Naive thymus-derived CD4-positive, alpha-beta T cell (primary cell): Measurements from ENCODE around the gene TXNRD2. TPM values are rescaled to one million over a fixed set of nuclear protein-coding genes. Genes with fewer than 3 reads are reported as not detected.

ENCODE experiments used
- ATAC-seq: fragments of 150-1000 bp; cut with Tn5 transposase; 2 replicates; pipeline ENCODE4 v1.10.0; 2021; ENCODE audit warnings: mild to moderate bottlenecking, moderate library complexity
- CTCF ChIA-PET: fragments of 350-600 bp; sonication (Branson Sonifier 250); formaldehyde crosslinking; loops from one replicate; lab custom pipeline; 2021; ENCODE audit warnings: antibody characterized with exemption; lab: Charles Lee
- POLR2A ChIA-PET: fragments of 350-600 bp; sonication (Branson Sonifier 250); formaldehyde crosslinking; loops from one replicate; lab custom pipeline; 2021; ENCODE audit warnings: antibody characterized with exemption, inconsistent platforms; lab: Charles Lee
- DNase-seq, 9 donors: peaks; one replicate each; pipeline versions ENCODE4 v3.0.0 to v3.0.0-alpha.2; 2020 to 2022; ENCODE audit warnings: mixed read lengths in 1 of 9
- H3K27ac ChIP-seq: one replicate; pipeline ENCODE4 v1.7.0; 2013; ENCODE audit warnings: mild to moderate bottlenecking, low read depth, low read length, moderate library complexity
- H3K27me3 ChIP-seq, 2 donors: one replicate each; pipeline ENCODE4 v1.7.0; 2013; ENCODE audit warnings: low read length in 2 of 2, mild to moderate bottlenecking in 2 of 2, moderate library complexity in 2 of 2; ENCODE audit not compliant: control insufficient read depth in 2 of 2, insufficient read depth in 2 of 2
- H3K36me3 ChIP-seq, 3 experiments: 1 replicate in 2 of 3; 2 replicates in 1 of 3; pipeline ENCODE4 v1.7.0; 2013; ENCODE audit warnings: low read length in 3 of 3, mild to moderate bottlenecking in 3 of 3, moderate library complexity in 1 of 3; ENCODE audit not compliant: insufficient read depth in 3 of 3, control insufficient read depth in 2 of 3
- H3K4me1 ChIP-seq, 2 donors: one replicate each; pipeline ENCODE4 v1.7.0; 2013; ENCODE audit warnings: low read length in 2 of 2, mild to moderate bottlenecking in 2 of 2, moderate library complexity in 1 of 2; ENCODE audit not compliant: control insufficient read depth in 2 of 2, insufficient read depth in 2 of 2
- H3K4me3 ChIP-seq: 2 replicates; pipeline ENCODE4 v1.7.0; 2013; ENCODE audit warnings: mild to moderate bottlenecking, low read length
- H3K9me3 ChIP-seq, 3 experiments: 1 replicate in 2 of 3; 2 replicates in 1 of 3; pipeline ENCODE4 v1.7.0; 2013; ENCODE audit warnings: low read length in 3 of 3; ENCODE audit not compliant: control insufficient read depth in 2 of 3
- H3K27ac Mint-ChIP-seq, 9 donors: one replicate each; pipeline ENCODE4 v1.8.0; 2020 to 2022; ENCODE audit warnings: mixed read lengths in 9 of 9, mild to moderate bottlenecking in 8 of 9, moderate library complexity in 5 of 9, inconsistent platforms in 2 of 9
- H3K27me3 Mint-ChIP-seq, 5 donors: one replicate each; pipeline ENCODE4 v1.8.0; 2021 to 2022; ENCODE audit warnings: mixed read lengths in 5 of 5, mild to moderate bottlenecking in 1 of 5
- H3K36me3 Mint-ChIP-seq, 5 donors: one replicate each; pipeline ENCODE4 v1.8.0; 2020 to 2022; ENCODE audit warnings: mixed read lengths in 5 of 5, mild to moderate bottlenecking in 3 of 5, inconsistent platforms in 1 of 5
- H3K4me1 Mint-ChIP-seq, 7 donors: one replicate each; pipeline ENCODE4 v1.8.0; 2020 to 2022; ENCODE audit warnings: mixed read lengths in 7 of 7, mild to moderate bottlenecking in 3 of 7, inconsistent platforms in 1 of 7
- H3K4me3 Mint-ChIP-seq, 10 donors: one replicate each; pipeline ENCODE4 v1.8.0; 2020 to 2022; ENCODE audit warnings: mild to moderate bottlenecking in 10 of 10, mixed read lengths in 10 of 10, moderate library complexity in 6 of 10, inconsistent platforms in 2 of 10
- H3K9me3 Mint-ChIP-seq, 11 donors: one replicate each; pipeline ENCODE4 v1.8.0; 2020 to 2022; ENCODE audit warnings: mixed read lengths in 11 of 11, mild to moderate bottlenecking in 4 of 11, inconsistent platforms in 1 of 11, moderate library complexity in 1 of 11
- intact Hi-C, 2 donors: fragments of 100-400 bp; cut with micrococcal nuclease; formaldehyde crosslinking; loops; one replicate each; pipeline ENCODE4 v1.15.1; 2023
- polyA plus RNA-seq, 2 donors: library from polyadenylated mRNA; unstranded; fragments of 300-500 nt; fragmentation: Illumina TruSeq; gene quantifications; one replicate each; pipeline ENCODE4 v1.2.3, GENCODE V29; 2021
- total RNA-seq, 6 experiments: library from RNA in 5 of 6; stranded (reverse) in 5 of 6; gene quantifications; 1 replicate in 5 of 6; 2 replicates in 1 of 6; pipeline ENCODE4 v1.2.3 and lab custom pipeline; 2021 to 2026

Gene TXNRD2
- total and polyA plus RNA-seq, 7 experiments from 2014 or later: 14.0 to 39.0 (median 26.1) TPM

GRCh38 chr22:19880786-19881569 lies 60.6 kb downstream of the TXNRD2 start:
- ATAC-seq (no peak), DNase-seq (no peak)
- peaks cover 0 to 26% of the 10 kb centered on the region in 2 donors for H3K4me1 ChIP-seq
- no peak overlapping the region for H3K4me3 Mint-ChIP-seq
- no peaks in the 10 kb centered on the region for H3K9me3 ChIP-seq
- no peak overlapping the region for H3K4me3 ChIP-seq
- ChIA-PET POLR2A (interaction anchor here (1.1 to 1.7 kb wide), 2 partner anchors 10 to 25 kb away, joined by 4 to 6 read pairs; no protein-coding TSS in a partner anchor), CTCF (no interaction called here)
- no peaks in the 10 kb centered on the region for H3K36me3 ChIP-seq
- peaks cover 5 to 27% (median 13%) of the 10 kb centered on the region in 7 donors for H3K4me1 Mint-ChIP-seq
- H3K27me3 ChIP-seq: no peaks in the 10 kb centered on the region
- H3K36me3 Mint-ChIP-seq: no peaks in the 10 kb centered on the region
- H3K9me3 Mint-ChIP-seq: no peaks in the 10 kb centered on the region
- intact Hi-C loops: no loop called here
- no peaks in the 10 kb centered on the region for H3K27me3 Mint-ChIP-seq
- no peak overlapping the region for H3K27ac ChIP-seq
- H3K27ac Mint-ChIP-seq: peak overlapping the region in 1 of 9 donors; percentile 62

- intact Hi-C loops: no loop called here
- Histone ChIP-seq H3K9me3 (no peaks in the 10 kb centered on the region), H3K4me1 (peaks cover 0 to 18% of the 10 kb centered on the region in 2 donors), H3K27me3 (no peaks in the 10 kb centered on the region), H3K4me3 (no peak overlapping the region), H3K36me3 (no peaks in the 10 kb centered on the region), H3K27ac (no peak overlapping the region)
- Mint-ChIP-seq H3K4me3 (peak overlapping the region in 1 of 10 donors; percentile 18), H3K9me3 (no peaks in the 10 kb centered on the region), H3K4me1 (peaks cover 0 to 20% (median 5%) of the 10 kb centered on the region in 7 donors), H3K27me3 (no peaks in the 10 kb centered on the region), H3K27ac (peak overlapping the region in 2 of 9 donors; percentile 62 to 72), H3K36me3 (no peaks in the 10 kb centered on the region)
- ATAC-seq: no peak
- ChIA-PET POLR2A (interaction anchor here (1.1 to 1.7 kb wide), 2 partner anchors 10 to 24 kb away, joined by 4 to 6 read pairs; no protein-coding TSS in a partner anchor), CTCF (interaction anchor here (0.8 kb wide), 1 partner anchor 12 kb away, joined by 3 read pairs; no protein-coding TSS in a partner anchor)
- no peak for DNase-seq
Measured at GRCh38 chr22:19879992-19880785, 61.4 kb downstream of the TXNRD2 start.

- intact Hi-C loops: no loop called here
- no peak overlapping the region for H3K27ac ChIP-seq
- H3K4me1 ChIP-seq: peaks cover 0 to 18% of the 10 kb centered on the region in 2 donors
- H3K36me3 ChIP-seq: no peaks in the 10 kb centered on the region
- Mint-ChIP-seq H3K4me1 (peaks cover 0 to 17% (median 7%) of the 10 kb centered on the region in 7 donors), H3K36me3 (no peaks in the 10 kb centered on the region), H3K27me3 (no peaks in the 10 kb centered on the region), H3K27ac (no peak overlapping the region), H3K4me3 (no peak overlapping the region), H3K9me3 (no peaks in the 10 kb centered on the region)
- ChIA-PET POLR2A (no interaction called here), CTCF (interaction anchor here (0.8 kb wide), 1 partner anchor 13 kb away, joined by 3 read pairs; no protein-coding TSS in a partner anchor)
- H3K9me3 ChIP-seq: no peaks in the 10 kb centered on the region
- H3K4me3 ChIP-seq: no peak overlapping the region
- ATAC-seq (no peak), DNase-seq (no peak)
- H3K27me3 ChIP-seq: no peaks in the 10 kb centered on the region
Measured at GRCh38 chr22:19879643-19879991, 62.0 kb downstream of the TXNRD2 start.

- peaks cover 0 to 18% (median 11%) of the 10 kb centered on the region in 7 donors for H3K4me1 Mint-ChIP-seq
- no peaks in the 10 kb centered on the region for H3K9me3 Mint-ChIP-seq
- H3K27me3 ChIP-seq: no peaks in the 10 kb centered on the region
- CTCF ChIA-PET: interaction anchor here (0.8 kb wide), 1 partner anchor 13 kb away, joined by 3 read pairs; no protein-coding TSS in a partner anchor
- H3K4me3 ChIP-seq: no peak overlapping the region
- peaks cover 0 to 18% of the 10 kb centered on the region in 2 donors for H3K4me1 ChIP-seq
- no peaks in the 10 kb centered on the region for H3K9me3 ChIP-seq
- no peaks in the 10 kb centered on the region for H3K27me3 Mint-ChIP-seq
- DNase-seq (no peak), ATAC-seq (no peak)
- H3K27ac Mint-ChIP-seq: no peak overlapping the region
- no peak overlapping the region for H3K4me3 Mint-ChIP-seq
- no peaks in the 10 kb centered on the region for H3K36me3 ChIP-seq
- intact Hi-C loops: no loop called here
- POLR2A ChIA-PET: no interaction called here
- no peak overlapping the region for H3K27ac ChIP-seq
- no peaks in the 10 kb centered on the region for H3K36me3 Mint-ChIP-seq
Measured at GRCh38 chr22:19879246-19879570, 62.4 kb downstream of the TXNRD2 start.

GRCh38 chr22:19878461-19879245 lies 63.0 kb downstream of the TXNRD2 start:
- DNase-seq (no peak), ATAC-seq (no peak)
- Mint-ChIP-seq H3K9me3 (no peaks in the 10 kb centered on the region), H3K4me3 (no peak overlapping the region), H3K27ac (peak overlapping the region in 1 of 9 donors; percentile 22), H3K27me3 (no peaks in the 10 kb centered on the region), H3K4me1 (peaks cover 0 to 15% (median 12%) of the 10 kb centered on the region in 7 donors), H3K36me3 (no peaks in the 10 kb centered on the region)
- H3K4me1 ChIP-seq: peaks cover 0 to 18% of the 10 kb centered on the region in 2 donors
- no peaks in the 10 kb centered on the region for H3K9me3 ChIP-seq
- CTCF ChIA-PET: no interaction called here
- intact Hi-C loops: no loop called here
- no peaks in the 10 kb centered on the region for H3K27me3 ChIP-seq
- no peak overlapping the region for H3K4me3 ChIP-seq
- no peaks in the 10 kb centered on the region for H3K36me3 ChIP-seq
- no peak overlapping the region for H3K27ac ChIP-seq
- POLR2A ChIA-PET: interaction anchor here (5.2 to 5.4 kb wide), 2 partner anchors 8 to 23 kb away, joined by 27 to 36 read pairs; partner anchors contain the start of genes GNB1L and RTL10
